Karpas-422 (cell line): Measurements from ENCODE around the gene OTUD6A. TPM values are rescaled to one million over a fixed set of nuclear protein-coding genes. Genes with fewer than 3 reads are reported as not detected.

Source experiments
- DNase-seq: peaks from one replicate; pipeline ENCODE4 v3.0.0-alpha.2; 2015
- H2AFZ ChIP-seq: fragments of 200-600 bp; sonication (generic); 2 replicates; pipeline ENCODE4 v1.6.1; 2014; ENCODE audit warnings: antibody characterized with exemption, low read length, mixed read lengths
- H3K27ac ChIP-seq: fragments of 200-600 bp; sonication (generic); 2 replicates; pipeline ENCODE4 v1.5.1; 2014; ENCODE audit warnings: mild to moderate bottlenecking, low read length, moderate library complexity
- H3K27me3 ChIP-seq: fragments of 200-600 bp; sonication (generic); 2 replicates; pipeline ENCODE4 v1.6.1; 2014; ENCODE audit warnings: low read length, mixed read lengths
- H3K36me3 ChIP-seq: fragments of 200-600 bp; sonication (generic); 2 replicates; pipeline ENCODE4 v1.6.1; 2014; ENCODE audit warnings: low read length, mixed read lengths; ENCODE audit not compliant: insufficient read depth
- H3K4me1 ChIP-seq: fragments of 200-600 bp; sonication (generic); 2 replicates; pipeline ENCODE4 v1.6.1; 2014; ENCODE audit warnings: mild to moderate bottlenecking, low read length, mixed read lengths
- H3K4me2 ChIP-seq: fragments of 200-600 bp; sonication (generic); 2 replicates; pipeline ENCODE4 v1.6.1; 2014; ENCODE audit warnings: low read length, low read depth, mild to moderate bottlenecking; ENCODE audit not compliant: poor library complexity, severe bottlenecking
- H3K4me3 ChIP-seq: fragments of 200-600 bp; sonication (generic); 2 replicates; pipeline ENCODE4 v1.5.1; 2014; ENCODE audit warnings: mild to moderate bottlenecking, antibody characterized with exemption, low read length, mixed read lengths
- H3K79me2 ChIP-seq: fragments of 200-600 bp; sonication (generic); 2 replicates; pipeline ENCODE4 v1.6.1; 2014; ENCODE audit warnings: mild to moderate bottlenecking, low read length, mixed read lengths
- H3K9ac ChIP-seq: fragments of 200-600 bp; sonication (generic); 2 replicates; pipeline ENCODE4 v1.6.0; 2014; ENCODE audit warnings: low read length
- H3K9me2 ChIP-seq: fragments of 200-600 bp; sonication (generic), shearing (Covaris generic); replicated peaks from 2 replicates; pipeline ENCODE4 v1.6.0; 2014; ENCODE audit warnings: mild to moderate bottlenecking, low read length, moderate library complexity; ENCODE audit not compliant: insufficient read depth
- H3K9me3 ChIP-seq: fragments of 300-700, 200-600 bp; sonication (generic); 2 replicates; pipeline ENCODE4 v1.6.1; 2014; ENCODE audit warnings: low read length, mixed read lengths
- H4K20me1 ChIP-seq: fragments of 200-600 bp; sonication (generic); 2 replicates; pipeline ENCODE4 v1.6.1; 2014; ENCODE audit warnings: mild to moderate bottlenecking, antibody characterized with exemption, low read length, low read depth; ENCODE audit not compliant: insufficient read depth
- total RNA-seq: library from RNA; depleted of rRNA; stranded (reverse); fragments of >200 nt; shearing (Covaris generic); gene quantifications from 2 replicates; pipeline ENCODE4 v1.2.3, GENCODE V29; 2014; ENCODE audit warnings: low replicate concordance

Gene OTUD6A
- total RNA-seq, 1 experiment from 2014 or later: not detected

- H3K9me2 ChIP-seq: no peaks in the 10 kb centered on the region
- no peaks in the 10 kb centered on the region for H3K27me3 ChIP-seq
- H3K9me3 ChIP-seq: no peaks in the 10 kb centered on the region
- H3K36me3 ChIP-seq: no peaks in the 10 kb centered on the region
- no peaks in the 10 kb centered on the region for H3K79me2 ChIP-seq
- no peak for DNase-seq
- no peak overlapping the region for H3K9ac ChIP-seq
- no peak overlapping the region for H2AFZ ChIP-seq
- H3K4me1 ChIP-seq: no peaks in the 10 kb centered on the region
- H3K4me2 ChIP-seq: no peak overlapping the region
- no peak overlapping the region for H3K4me3 ChIP-seq
- no peaks in the 10 kb centered on the region for H4K20me1 ChIP-seq
- no peak overlapping the region for H3K27ac ChIP-seq
These were observed 32.4 kb upstream of the OTUD6A start for GRCh38 chrX:70029863-70030262.

GRCh38 chrX:70030301-70030767, 31.9 kb upstream of the OTUD6A start:
- no peaks in the 10 kb centered on the region for H4K20me1 ChIP-seq
- peak; percentile 83 for DNase-seq

GRCh38 chrX:70032792-70033191, 29.5 kb upstream of the OTUD6A start:
- H3K9me2 ChIP-seq: no peaks in the 10 kb centered on the region
- no peaks in the 10 kb centered on the region for H3K27me3 ChIP-seq
- no peak overlapping the region for H2AFZ ChIP-seq
- no peak overlapping the region for H3K4me3 ChIP-seq
- H4K20me1 ChIP-seq: no peaks in the 10 kb centered on the region
- H3K27ac ChIP-seq: no peak overlapping the region
- H3K9me3 ChIP-seq: no peaks in the 10 kb centered on the region
- no peaks in the 10 kb centered on the region for H3K36me3 ChIP-seq
- no peaks in the 10 kb centered on the region for H3K4me1 ChIP-seq
- no peak overlapping the region for H3K9ac ChIP-seq
- H3K4me2 ChIP-seq: no peak overlapping the region
- no peaks in the 10 kb centered on the region for H3K79me2 ChIP-seq
- no peak for DNase-seq

More at GRCh38 chrX:70030301-70030767, 31.9 kb upstream of the OTUD6A start:
- Histone ChIP-seq H3K9me3 (no peaks in the 10 kb centered on the region), H3K9me2 (no peaks in the 10 kb centered on the region), H3K4me1 (no peaks in the 10 kb centered on the region), H3K79me2 (no peaks in the 10 kb centered on the region), H3K9ac (no peak overlapping the region), H3K27ac (no peak overlapping the region), H3K36me3 (no peaks in the 10 kb centered on the region), H2AFZ (no peak overlapping the region), H3K4me2 (no peak overlapping the region), H3K27me3 (no peaks in the 10 kb centered on the region), H3K4me3 (no peak overlapping the region)

GRCh38 chrX:70033348-70034051, 28.8 kb upstream of the OTUD6A start:
- Histone ChIP-seq H3K79me2 (no peaks in the 10 kb centered on the region), H3K36me3 (no peaks in the 10 kb centered on the region), H4K20me1 (no peaks in the 10 kb centered on the region), H3K27ac (no peak overlapping the region), H3K9me3 (no peaks in the 10 kb centered on the region), H3K4me3 (no peak overlapping the region), H2AFZ (no peak overlapping the region), H3K4me1 (no peaks in the 10 kb centered on the region), H3K9ac (no peak overlapping the region), H3K27me3 (no peaks in the 10 kb centered on the region), H3K4me2 (no peak overlapping the region), H3K9me2 (no peaks in the 10 kb centered on the region)
- peak; percentile 85 for DNase-seq

- H2AFZ ChIP-seq: no peak overlapping the region
- H3K4me3 ChIP-seq: no peak overlapping the region
- no peaks in the 10 kb centered on the region for H3K4me1 ChIP-seq
- no peaks in the 10 kb centered on the region for H4K20me1 ChIP-seq
- no peak overlapping the region for H3K4me2 ChIP-seq
- no peak overlapping the region for H3K9ac ChIP-seq
- no peaks in the 10 kb centered on the region for H3K9me2 ChIP-seq
- no peaks in the 10 kb centered on the region for H3K27me3 ChIP-seq
- DNase-seq: no peak
- H3K79me2 ChIP-seq: no peaks in the 10 kb centered on the region
- no peak overlapping the region for H3K27ac ChIP-seq
- H3K9me3 ChIP-seq: no peaks in the 10 kb centered on the region
- H3K36me3 ChIP-seq: no peaks in the 10 kb centered on the region
These were observed 27.6 kb upstream of the OTUD6A start for GRCh38 chrX:70034646-70035045.

GRCh38 chrX:70038515-70038914, 23.7 kb upstream of the OTUD6A start:
- Histone ChIP-seq H3K4me3 (no peak overlapping the region), H3K9me2 (no peaks in the 10 kb centered on the region), H3K4me1 (no peaks in the 10 kb centered on the region), H2AFZ (no peak overlapping the region), H3K9me3 (no peaks in the 10 kb centered on the region), H4K20me1 (no peaks in the 10 kb centered on the region), H3K27ac (no peak overlapping the region), H3K4me2 (no peak overlapping the region), H3K9ac (no peak overlapping the region), H3K79me2 (no peaks in the 10 kb centered on the region), H3K36me3 (no peaks in the 10 kb centered on the region), H3K27me3 (no peaks in the 10 kb centered on the region)
- DNase-seq: no peak

- H3K4me2 ChIP-seq: no peak overlapping the region
- no peaks in the 10 kb centered on the region for H4K20me1 ChIP-seq
These were observed 23.3 kb upstream of the OTUD6A start for GRCh38 chrX:70038951-70039350.

GRCh38 chrX:70039758-70040157, 22.5 kb upstream of the OTUD6A start:
- Histone ChIP-seq H3K27ac (no peak overlapping the region), H3K36me3 (no peaks in the 10 kb centered on the region), H3K9me2 (no peaks in the 10 kb centered on the region), H3K4me3 (no peak overlapping the region), H3K27me3 (no peaks in the 10 kb centered on the region), H3K4me1 (no peaks in the 10 kb centered on the region), H3K9ac (no peak overlapping the region), H3K9me3 (no peaks in the 10 kb centered on the region), H3K79me2 (no peaks in the 10 kb centered on the region), H2AFZ (no peak overlapping the region), H3K4me2 (no peak overlapping the region), H4K20me1 (no peaks in the 10 kb centered on the region)
- no peak for DNase-seq

More at GRCh38 chrX:70038951-70039350, 23.3 kb upstream of the OTUD6A start:
- DNase-seq: no peak
- no peaks in the 10 kb centered on the region for H3K27me3 ChIP-seq
- H3K27ac ChIP-seq: no peak overlapping the region
- no peaks in the 10 kb centered on the region for H3K9me2 ChIP-seq
- no peaks in the 10 kb centered on the region for H3K36me3 ChIP-seq
- no peaks in the 10 kb centered on the region for H3K79me2 ChIP-seq
- H3K9ac ChIP-seq: no peak overlapping the region
- H3K9me3 ChIP-seq: no peaks in the 10 kb centered on the region
- H2AFZ ChIP-seq: no peak overlapping the region
- no peak overlapping the region for H3K4me3 ChIP-seq
- no peaks in the 10 kb centered on the region for H3K4me1 ChIP-seq
